Smooth muscle cell of the pulmonary artery (primary cell): Measurements from ENCODE around the gene COL18A1. TPM values are rescaled to one million over a fixed set of nuclear protein-coding genes. Genes with fewer than 3 reads are reported as not detected.

ENCODE experiments used
- total RNA-seq: library from RNA; depleted of rRNA; stranded (reverse); fragments of >200 nt; gene quantifications from 2 replicates; pipeline ENCODE4 v1.2.3, GENCODE V29; 2014

COL18A1 gene
- 132 and 154 TPM in 2 replicates for total RNA-seq

DNA sequence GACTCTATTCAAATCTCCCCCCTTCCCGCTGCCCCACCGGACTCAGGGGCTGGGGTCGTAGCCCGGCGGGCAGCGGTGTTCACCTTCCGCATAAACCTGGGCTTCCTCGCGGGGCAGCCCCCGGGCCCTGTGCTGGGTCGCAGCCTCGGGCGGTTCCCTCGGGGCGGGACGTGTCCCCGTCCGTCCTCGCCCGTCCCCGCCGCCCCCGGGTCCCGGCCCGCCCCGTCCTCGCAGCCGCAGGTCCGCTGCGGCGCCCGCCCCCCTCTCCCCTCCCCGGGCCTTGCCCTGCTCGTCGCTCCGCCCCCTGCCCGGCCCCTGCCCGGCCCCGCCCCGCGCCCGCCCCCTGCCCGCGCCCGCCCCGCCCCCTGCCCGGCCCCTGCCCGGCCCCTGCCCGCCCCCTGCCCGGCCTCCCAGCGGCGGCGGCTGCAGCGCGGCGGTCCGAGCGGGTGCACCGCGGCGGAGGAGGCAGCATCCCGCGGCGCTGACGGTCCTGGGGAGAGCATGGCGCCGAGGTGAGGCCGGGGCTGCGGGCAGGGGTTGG is at the start of gene COL18A1:
Gene COL18A1 (plus strand): TSS at position 436 of the 541 bp plus-strand sequence. CDS start 66 bp downstream, at position 502.

DNA sequence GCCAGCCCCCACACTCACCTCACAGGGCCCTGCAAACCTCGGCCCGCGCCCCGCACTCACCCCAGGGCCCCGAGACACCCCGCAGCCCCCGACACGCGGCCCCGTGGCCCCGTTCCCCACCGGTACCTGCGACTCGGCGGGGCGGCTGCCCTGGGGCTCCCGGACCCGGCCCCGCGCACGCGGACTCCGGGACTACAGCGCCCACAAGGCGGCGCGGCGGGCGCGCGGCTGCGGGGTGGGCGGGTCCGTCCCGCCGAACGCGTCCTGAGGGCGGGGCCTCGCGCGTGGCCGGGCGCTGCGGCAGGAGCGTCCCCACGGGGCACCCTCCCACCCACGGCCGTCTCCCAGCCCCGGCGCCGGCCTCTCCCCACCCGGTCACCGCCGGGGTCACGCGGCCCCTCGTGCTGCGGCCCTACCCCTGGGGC is 137.3 kb downstream of the COL18A1 start, which contains the start of gene SLC19A1:
Gene SLC19A1 (minus strand): TSS at position 199 of the 425 bp plus-strand sequence. CDS start 4,481 bp downstream, outside the sequence.

Other genes with a start within 250 kb of the COL18A1 start
- gene POFUT2, start 117.3 kb upstream of the COL18A1 start, total RNA-seq = 99.7 and 115 TPM in 2 replicates
- gene SLC19A1, start 137.3 kb downstream of the COL18A1 start, total RNA-seq = 4.6 and 13.4 TPM in 2 replicates
- gene PCBP3, start 238.6 kb downstream of the COL18A1 start, total RNA-seq = 2.5 TPM in 1 of 2 replicates, not detected in the other